Brain microvascular endothelial cell (primary cell): ENCODE data around the gene LRIG2.
A peak's percentile ranks its signal among the peaks of the same experiment; 100 is the strongest.

ENCODE experiments used
- DNase-seq: peaks from one replicate; pipeline ENCODE4 v3.0.0-alpha.2; 2020
- H3K27ac ChIP-seq: fragments of 250-450 bp; sonication (Bioruptor Pico); 2 replicates; pipeline ENCODE4 v1.5.1; 2020; ENCODE audit warnings: mild to moderate bottlenecking, moderate library complexity
- H3K27me3 ChIP-seq: fragments of 250-450 bp; sonication (Bioruptor Pico); replicated peaks from 2 replicates; pipeline ENCODE4 v1.5.1; 2020; ENCODE audit warnings: mild to moderate bottlenecking
- H3K36me3 ChIP-seq: fragments of 250-450 bp; sonication (Bioruptor Pico); replicated peaks from 2 replicates; pipeline ENCODE4 v1.5.1; 2020; ENCODE audit warnings: mild to moderate bottlenecking
- H3K4me3 ChIP-seq: 2 replicates; pipeline ENCODE4 v1.5.1; 2011; ENCODE audit warnings: low read depth, mild to moderate bottlenecking, control low read depth, low read length, moderate library complexity
- CTCF ChIP-seq: IDR thresholded peaks from 2 replicates; pipeline ENCODE4 v1.5.1; 2011; ENCODE audit warnings: low read depth, mild to moderate bottlenecking, moderate library complexity, low read length, control low read depth, inconsistent platforms; ENCODE audit errors: missing control alignments
- in situ Hi-C: cut with HindIII; loops from 2 replicates; pipeline ENCODE4 v1.10.0; 2017; ENCODE audit warnings: low sequenced_read_pairs, low pct_ligation_motif_present

LRIG2 gene

GRCh38 chr1:113094506-113094905 is 21.5 kb downstream of the LRIG2 start:
- DNase-seq = no peak
- in situ Hi-C loops = no loop called here
- peaks cover 48% of the 10 kb centered on the region for H3K36me3 ChIP-seq
- H3K4me3 ChIP-seq = no peak overlapping the region
- H3K27me3 ChIP-seq = no peaks in the 10 kb centered on the region
- H3K27ac ChIP-seq = no peak overlapping the region
- TF ChIP-seq CTCF = no peak

DNA sequence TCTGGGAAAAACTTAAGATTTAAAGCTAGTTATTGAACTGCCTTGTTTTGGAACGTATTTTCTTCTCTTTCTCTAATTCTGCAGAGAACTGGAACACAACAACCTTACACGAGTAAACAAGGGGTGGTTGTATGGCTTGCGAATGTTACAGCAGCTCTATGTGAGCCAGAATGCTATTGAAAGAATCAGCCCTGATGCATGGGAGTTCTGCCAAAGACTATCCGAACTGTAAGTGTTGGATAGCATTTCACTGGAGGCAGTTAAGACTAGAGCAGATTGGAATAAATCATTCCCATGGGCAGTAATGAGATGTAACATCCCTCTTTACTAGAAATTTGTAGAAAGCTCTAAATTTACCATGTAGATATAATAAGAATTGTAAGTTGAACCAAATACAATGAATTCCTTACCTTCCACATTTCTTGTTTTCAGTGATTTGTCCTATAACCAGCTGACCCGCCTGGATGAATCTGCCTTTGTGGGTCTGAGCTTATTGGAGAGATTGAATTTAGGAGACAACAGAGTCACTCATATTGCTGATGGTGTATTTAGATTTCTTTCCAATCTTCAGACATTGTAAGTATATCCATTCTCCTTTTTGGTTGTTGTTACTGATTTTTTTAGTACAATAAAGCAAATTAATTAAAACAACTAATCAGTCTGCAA is 22.9 kb downstream of the LRIG2 start:
- TF ChIP-seq CTCF = no peak
- Histone ChIP-seq H3K27me3 (no peaks in the 10 kb centered on the region), H3K27ac (no peak overlapping the region), H3K4me3 (no peak overlapping the region), H3K36me3 (peaks cover 53% of the 10 kb centered on the region)
- in situ Hi-C loops = no loop called here
- no peak for DNase-seq

DNA sequence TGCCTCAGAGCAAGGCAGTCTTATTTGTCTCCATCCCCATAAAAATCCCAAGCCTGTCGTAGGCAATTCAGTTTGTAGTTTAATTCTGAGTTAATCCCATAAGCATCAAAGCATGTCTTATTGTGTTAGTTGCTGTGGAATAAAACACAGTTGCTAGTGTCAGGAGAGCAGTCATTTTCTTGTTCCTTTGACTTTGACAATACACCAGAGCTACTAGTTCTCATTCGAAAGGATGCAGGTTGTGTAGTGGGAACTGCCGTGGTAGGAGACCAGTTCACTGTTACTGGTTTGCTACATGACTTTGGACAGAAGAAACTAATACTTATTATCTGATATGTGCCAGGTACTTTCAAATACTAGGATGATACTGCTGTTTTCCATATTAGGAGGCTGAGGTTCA is 23.5 kb downstream of the LRIG2 start:
- Histone ChIP-seq H3K36me3 (peaks cover 57% of the 10 kb centered on the region), H3K4me3 (no peak overlapping the region), H3K27me3 (no peaks in the 10 kb centered on the region), H3K27ac (no peak overlapping the region)
- in situ Hi-C loops = no loop called here
- no peak for TF ChIP-seq CTCF
- DNase-seq = no peak

DNA sequence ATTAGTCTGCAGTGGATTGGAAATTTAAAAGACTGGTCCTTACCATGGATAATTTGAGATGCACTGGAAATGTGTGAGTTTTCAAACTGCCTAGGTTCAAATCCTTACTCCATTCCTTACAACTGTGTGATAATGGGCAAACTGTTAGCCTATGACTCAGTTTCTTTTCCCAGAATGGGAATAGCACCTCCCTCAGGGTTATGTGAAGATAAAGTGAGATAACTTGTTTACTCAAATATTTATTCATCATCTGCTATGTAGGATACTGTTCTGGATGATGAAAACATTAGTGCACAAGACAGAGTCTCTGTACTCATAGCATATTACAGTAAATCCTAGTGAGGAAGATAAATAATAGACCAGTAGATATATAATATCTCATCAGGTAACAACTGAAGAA is 28.6 kb downstream of the LRIG2 start:
- Histone ChIP-seq H3K27ac (no peak overlapping the region), H3K36me3 (peaks cover 70% of the 10 kb centered on the region), H3K4me3 (no peak overlapping the region), H3K27me3 (no peaks in the 10 kb centered on the region)
- in situ Hi-C loops = no loop called here
- no peak for TF ChIP-seq CTCF
- DNase-seq = peak; percentile 25

DNA sequence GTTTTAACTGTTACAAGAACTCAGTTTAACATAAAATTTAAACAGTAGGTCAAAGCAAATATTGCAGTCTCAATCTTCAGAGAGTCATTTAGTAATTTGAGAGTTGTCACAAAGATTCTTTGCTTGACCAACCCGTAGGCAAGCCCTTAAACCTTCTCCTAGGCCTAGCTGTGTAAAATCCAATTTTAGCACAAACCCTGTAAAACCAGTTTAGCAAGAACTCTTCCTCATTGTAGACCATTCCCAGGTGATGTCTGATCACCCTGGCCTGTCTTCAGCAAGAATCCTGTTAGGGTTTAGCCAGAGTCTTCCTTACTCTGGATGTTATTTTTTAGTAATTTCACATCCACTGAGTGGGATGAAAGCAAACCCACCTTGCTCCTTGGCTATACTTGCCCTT is 30.1 kb downstream of the LRIG2 start:
- in situ Hi-C loops = no loop called here
- Histone ChIP-seq H3K27me3 (no peaks in the 10 kb centered on the region), H3K4me3 (no peak overlapping the region), H3K27ac (no peak overlapping the region), H3K36me3 (peaks cover 70% of the 10 kb centered on the region)
- no peak for TF ChIP-seq CTCF
- DNase-seq = no peak

GRCh38 chr1:113103977-113104376 is 31.0 kb downstream of the LRIG2 start:
- Histone ChIP-seq H3K36me3 (peaks cover 70% of the 10 kb centered on the region), H3K4me3 (no peak overlapping the region), H3K27me3 (no peaks in the 10 kb centered on the region), H3K27ac (no peak overlapping the region)
- in situ Hi-C loops = no loop called here
- no peak for TF ChIP-seq CTCF
- no peak for DNase-seq
